GM21515 (cell line): ENCODE data around the gene DDX20.
A peak's percentile ranks its signal among the peaks of the same experiment; 100 is the strongest.
"Not testable (repeated sequence)": the region's sequence is repeated elsewhere in the genome, so short reads cannot be mapped to it uniquely, and the experiment has no call there.

Source experiments
- ATAC-seq: cut with Tn5 transposase; IDR thresholded peaks from one replicate; pipeline ENCODE4 v1.9.1; 2021; ENCODE audit not compliant: unreplicated experiment

DDX20 gene

GRCh38 chr1:111732718-111733117 lies 23.0 kb upstream of the DDX20 start:
- ATAC-seq, result no peak

DNA sequence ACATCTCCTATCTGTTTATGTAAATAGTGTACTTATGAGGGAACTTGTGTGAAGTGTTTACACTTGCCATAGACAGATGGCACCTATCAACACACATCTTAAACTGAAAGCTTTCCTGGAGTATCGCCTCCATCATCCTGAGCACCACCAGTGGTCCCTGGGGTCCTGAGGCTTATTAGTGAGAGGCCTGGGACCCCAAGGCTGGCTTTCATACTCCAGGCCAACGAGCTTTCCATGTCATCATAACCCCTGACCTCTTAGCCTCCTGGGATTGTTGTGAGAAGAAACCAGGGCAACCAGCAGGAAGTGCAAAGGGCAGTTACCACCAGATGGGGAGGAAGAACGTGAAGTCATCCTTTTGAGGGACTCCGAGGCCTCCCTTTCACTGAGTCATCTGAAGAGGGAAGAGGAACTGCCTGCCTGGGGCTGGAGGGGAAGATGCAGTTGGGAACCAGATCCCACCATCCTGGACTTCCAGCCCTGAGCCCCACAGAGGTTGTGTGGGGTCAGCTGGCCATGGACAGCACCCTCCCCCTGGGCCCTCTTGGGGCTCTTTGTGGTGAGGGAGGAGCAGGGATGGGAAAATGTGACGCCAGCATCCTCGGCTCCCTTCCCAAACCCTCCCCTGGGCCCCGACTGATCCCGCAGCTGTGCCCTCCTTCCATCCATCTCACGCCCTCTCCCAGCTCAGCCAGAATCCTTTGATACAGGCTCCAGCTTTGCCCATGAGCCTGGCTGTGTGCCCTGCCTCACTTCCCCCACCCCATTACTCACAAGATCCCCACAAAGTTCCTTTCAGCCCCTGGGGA lies 22.3 kb upstream of the DDX20 start:
- no peak for ATAC-seq

DNA sequence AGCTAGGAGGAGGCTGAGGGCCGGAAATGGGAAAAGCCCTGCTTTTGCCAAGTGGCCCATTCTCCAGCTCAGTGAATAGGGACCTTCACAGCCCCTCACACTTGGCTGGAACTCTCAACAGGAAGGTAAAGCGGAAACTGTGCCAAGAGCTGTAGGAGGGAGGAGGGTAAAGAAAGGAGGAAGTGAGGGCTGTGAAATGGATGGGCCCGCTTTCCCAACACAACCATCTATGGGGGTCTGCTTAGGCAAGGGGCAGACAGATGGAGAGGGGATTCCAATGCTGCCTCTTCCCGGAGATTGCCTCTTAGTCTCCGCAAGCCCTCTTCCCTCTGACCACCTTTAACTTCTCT lies 21.7 kb upstream of the DDX20 start:
- ATAC-seq, result no peak

DNA sequence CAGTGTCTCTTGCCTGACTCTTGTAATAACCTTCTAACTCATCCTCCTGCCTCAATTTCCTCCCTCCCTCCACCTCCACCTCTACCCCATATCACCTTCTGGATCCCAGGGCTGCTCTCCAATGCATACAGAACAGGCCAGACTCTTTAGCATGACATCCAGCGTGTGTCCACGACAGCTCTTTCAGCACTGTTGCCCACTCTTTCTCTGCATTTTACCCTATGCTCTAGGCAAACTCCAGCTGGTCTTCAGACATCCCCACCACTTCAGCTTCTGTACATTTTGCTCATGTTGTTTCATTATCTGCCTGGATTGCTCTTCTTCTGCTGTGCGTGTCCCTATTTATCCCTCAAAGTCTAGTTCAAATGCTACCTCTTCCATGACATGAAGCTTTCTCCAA lies 21.3 kb upstream of the DDX20 start:
- ATAC-seq, result no peak

- ATAC-seq, result no peak
These were observed 20.8 kb upstream of the DDX20 start for GRCh38 chr1:111734856-111735255.

DNA sequence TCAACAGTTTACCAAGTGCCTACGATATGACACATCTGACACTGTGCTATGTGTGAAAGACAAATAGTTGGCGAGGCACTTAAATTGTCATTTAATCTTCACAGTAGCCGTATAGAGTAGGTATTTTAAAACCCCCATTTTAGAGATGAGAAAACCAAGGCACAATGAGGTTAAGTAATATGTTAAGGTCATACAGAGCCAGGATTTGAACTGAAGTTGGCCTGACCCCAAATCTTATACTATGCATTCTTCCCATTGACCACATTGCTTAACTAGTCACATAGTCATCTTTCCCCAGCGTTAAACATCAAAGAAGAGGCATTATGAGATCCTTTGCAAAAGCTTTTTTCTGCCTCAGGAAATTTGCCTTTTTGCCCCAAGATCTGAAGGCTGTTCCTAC lies 20.4 kb upstream of the DDX20 start:
- ATAC-seq, result no peak

GRCh38 chr1:111735858-111736544 lies 19.7 kb upstream of the DDX20 start:
- no peak for ATAC-seq

DNA sequence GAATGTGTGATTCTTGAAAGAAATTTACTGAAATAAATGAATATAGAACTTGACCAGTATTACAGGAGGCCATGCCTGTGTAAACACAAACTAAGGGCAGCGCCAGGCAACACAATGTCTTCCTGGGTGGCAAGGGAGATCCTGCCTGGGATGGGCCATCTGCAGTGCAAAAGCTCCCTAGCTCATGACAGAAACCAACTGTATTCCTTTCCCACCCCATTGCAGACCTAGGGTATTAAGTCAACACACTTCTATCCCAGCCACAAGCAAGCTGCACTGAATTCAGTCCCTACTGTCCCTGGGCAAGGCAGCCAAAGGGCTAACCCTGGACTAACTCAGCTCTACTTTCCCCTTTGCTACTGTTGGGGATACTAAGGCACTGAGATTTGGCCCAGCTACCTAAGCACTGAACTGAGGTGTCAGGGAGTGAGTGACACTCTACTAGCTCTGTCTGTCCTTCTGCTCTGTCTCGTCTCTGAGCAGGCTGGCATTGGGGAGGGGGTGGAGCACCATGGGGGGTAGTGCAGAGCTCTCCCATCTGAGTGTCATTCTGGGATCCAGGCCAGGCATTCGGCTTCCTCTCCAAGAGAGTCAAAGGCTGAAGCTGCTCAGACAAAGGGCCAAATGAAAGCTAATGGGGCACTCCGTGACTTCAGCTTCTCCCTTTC lies 19.0 kb upstream of the DDX20 start:
- no peak for ATAC-seq

GRCh38 chr1:111737216-111738132 lies 18.2 kb upstream of the DDX20 start:
- ATAC-seq, result no peak

- no peak for ATAC-seq
These were observed 17.6 kb upstream of the DDX20 start for GRCh38 chr1:111738133-111738435.

DNA sequence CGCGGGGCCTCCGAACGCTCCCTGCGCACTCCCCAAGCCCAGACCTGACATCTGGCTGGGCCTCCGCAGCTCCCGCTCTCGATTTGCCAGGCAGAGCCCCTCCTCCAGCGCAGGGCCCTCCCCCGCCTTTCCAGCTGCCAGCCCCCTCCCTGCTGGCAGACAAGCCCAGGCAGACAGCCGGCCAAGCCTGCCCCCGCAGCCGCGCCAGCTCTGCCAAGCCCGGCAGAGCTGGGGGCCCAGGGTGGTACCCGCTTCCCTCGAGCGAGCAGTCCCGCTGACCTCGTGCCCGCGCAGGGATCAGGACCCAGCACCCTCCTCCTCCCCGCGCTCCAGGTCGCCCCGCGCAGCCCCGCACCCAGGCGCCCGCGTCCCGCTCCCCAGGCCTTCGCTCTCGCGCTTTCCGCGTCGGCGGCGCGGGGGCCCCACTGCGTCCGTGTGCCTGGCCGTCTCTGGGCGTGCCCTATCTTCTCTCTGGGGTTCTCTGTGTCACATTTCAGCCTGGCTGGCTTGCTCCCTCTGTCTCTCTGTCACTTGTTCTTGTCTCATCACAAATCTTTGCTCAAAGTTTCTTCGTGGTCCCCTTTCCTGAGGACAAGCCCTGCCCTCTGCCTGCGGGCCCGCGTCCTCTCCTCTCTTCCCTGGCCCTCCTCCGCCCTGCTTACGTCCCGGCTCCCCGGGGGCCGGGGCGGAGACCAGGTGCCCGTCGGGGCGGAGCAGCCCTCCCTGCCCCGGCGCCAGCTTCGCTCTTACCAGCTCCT lies 17.1 kb upstream of the DDX20 start:
- peak; percentile 41 for ATAC-seq

DNA sequence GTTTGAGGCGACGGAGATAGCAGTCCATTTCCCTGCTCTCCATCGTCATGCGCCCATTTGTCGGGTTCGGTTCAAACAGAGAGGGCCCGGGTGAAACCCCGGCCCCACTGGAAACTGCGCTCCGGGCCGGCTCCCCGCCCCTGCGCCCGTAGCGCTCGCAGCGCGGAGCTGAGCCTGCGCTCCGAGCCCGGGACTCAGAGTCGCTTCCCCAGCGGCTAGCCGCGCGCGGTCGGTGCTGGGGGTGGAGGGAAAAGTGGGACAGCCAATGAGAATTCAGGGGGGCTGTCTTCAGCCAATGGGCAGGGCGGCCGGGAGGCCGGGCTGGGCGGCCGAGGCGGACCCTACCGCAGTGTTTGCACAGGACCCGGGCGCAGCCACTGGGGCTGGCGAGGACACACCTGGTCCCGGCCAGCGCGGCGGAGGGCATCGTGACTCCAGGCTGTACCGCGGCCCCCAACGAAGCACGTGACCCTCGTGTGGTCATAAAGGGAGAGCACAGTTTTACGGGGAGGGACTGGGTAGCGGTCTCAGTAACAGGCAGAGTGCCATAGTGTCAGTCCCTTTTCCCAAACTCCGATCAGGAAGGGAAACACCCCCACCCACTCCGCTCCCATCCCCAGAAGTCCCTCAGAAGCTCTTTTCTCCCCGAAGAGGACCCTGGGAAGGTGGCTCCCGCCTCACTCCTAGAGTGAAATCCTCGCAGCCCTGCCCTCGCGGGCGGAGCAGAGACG lies 16.3 kb upstream of the DDX20 start, which contains the start of gene INKA2:
Gene INKA2, minus strand, starts transcription at position 202 of the 731 bp plus-strand sequence. Its CDS starts 153 bp downstream, at position 49.
- ATAC-seq, result peak; percentile 85

DNA sequence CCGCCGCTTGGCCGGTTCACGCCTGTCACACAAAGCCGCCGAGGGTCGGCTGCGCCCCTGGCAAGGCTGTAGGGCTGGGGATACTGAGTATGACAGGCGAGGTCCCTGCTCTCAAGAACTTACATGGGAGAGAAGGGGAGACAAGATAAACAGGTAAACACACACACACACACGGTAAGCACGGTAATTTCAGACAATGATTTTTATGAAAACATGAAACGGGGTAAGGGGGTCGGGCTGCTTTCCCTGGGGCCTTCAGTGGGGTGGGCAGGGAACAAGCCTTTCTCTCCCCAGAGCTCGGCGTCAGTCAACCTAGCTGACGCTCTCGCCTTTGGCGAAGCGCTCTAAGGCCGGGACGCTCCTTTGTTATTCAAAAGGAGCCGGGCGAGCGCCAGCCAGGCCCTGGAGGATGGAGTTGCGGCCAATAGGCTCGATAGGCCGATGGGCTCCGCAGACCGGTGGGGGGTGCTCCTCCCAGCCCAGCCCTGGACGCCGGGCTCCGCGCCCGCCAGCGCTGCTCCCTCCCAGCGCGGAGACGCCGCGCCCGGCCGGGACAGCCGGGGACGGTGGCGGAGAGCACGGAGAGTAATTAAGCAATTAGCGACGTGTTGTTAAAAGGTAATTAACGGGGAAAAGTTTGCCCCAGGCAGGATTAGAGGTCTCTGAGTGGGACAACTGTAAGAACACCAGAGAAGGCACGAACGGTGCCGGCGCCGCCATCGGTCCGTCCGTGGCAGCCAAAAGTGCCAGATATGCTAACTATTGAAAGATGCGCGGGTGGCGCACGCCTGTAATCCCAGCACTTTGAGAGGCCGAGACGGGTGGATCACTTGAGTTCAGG lies 15.6 kb upstream of the DDX20 start:
- ATAC-seq, result no peak

DNA sequence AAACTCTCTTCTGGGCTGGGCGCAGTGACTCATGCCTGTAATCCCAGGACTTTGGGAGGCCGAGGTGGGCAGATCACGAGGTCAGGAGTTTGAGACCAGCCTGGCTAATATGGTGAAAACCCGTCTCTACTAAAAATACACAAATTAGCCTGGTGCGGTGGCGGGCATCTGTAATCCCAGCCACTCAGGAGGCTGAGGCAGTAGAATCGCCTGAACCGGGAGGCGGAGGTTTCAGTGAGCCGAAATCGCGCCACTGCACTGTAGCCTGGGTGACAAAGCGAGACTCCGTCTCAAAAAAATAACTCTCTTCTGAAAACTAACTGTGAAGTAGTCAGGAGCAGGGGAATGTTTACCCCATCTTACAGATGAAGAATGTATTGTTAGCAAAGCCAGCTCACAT lies 13.4 kb upstream of the DDX20 start:
- ATAC-seq, result not testable (repeated sequence)

DNA sequence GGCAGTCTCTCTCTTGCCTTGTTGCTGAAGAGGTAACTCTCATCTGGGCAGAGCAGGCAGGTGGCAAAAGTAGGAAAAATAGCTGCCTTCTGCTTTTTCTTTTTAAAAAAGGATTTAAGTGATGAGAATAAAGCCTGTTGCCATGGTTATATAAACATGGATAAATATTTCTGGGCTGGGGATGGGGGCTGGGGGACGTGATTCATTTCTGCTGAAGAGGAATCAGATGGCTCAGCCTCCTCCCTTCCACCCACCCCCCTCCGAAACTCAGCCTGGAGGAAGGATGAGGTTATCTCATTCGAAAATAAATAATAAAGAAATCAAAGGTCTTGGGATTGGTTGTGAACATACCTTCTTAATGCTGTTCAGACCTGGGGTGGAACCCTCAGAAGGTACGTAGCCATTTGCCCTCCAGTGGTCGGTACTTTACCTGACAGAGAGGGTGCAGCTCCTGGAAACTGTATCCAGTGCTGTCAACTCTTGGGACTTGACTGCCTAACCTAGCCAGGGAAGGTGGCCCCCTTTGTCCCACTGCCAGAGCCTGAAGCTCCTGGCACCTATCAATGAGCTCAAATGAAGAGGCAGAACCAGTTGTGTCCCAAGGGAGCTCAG lies 12.7 kb upstream of the DDX20 start:
- no peak for ATAC-seq

GRCh38 chr1:111743679-111744101 lies 12.0 kb upstream of the DDX20 start:
- no peak for ATAC-seq

DNA sequence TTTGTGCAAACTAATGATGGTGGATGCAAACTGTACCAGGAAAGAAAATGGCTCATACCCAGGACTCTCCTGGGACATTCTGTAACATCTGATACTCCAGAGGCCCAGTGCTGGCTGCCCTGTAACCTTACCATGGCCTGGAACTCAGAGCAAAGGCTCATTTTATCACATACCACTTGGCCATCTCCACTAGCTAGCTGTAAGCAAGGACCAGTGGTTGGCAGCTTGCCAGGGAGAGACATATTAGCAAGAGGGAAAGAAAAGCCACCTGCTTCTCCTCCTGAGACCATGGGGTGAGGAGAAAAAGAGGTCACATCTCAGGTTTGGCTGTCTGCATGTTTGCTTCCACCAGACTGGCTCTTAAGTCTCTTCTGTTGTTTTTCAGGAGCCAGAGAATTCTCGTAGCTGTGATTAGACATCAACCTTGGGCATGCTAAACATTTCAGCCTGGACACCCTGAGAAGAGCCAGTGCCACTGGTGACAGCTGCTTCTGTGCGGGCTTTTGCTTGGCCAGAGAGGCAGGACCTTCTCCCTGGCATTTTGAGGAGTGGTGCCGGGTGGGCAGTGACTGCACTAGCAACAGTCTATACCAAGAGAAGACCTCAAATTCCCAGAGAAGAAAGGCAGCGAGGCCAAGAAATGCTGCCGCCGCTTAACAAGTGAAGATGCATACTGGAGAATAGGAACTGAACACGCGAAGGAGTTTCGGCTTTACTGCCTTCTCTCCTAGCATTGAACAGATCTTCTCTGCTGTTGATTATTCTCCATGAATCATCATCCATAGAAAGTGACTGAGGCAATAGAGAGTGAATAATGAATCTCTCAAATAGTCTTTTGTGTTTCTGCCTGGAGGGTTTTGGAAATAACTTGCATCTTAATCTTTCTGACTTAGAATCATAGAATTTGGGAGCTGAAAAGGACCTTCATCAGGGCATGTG lies 9.8 kb upstream of the DDX20 start:
- ATAC-seq, result no peak
